Adrenal gland (tissue), 5 donors: Measurements from ENCODE around the gene SSX3.
"Not testable (repeated sequence)": the region's sequence is repeated elsewhere in the genome, so short reads cannot be mapped to it uniquely, and the experiment has no call there.

Source experiments
- POLR2A ChIP-seq, 2 donors: fragments of 450-650 bp; IDR thresholded peaks; one replicate each; pipeline ENCODE4 v1.6.1; 2017; ENCODE audit warnings: antibody characterized with exemption in 2 of 2, mild to moderate bottlenecking in 2 of 2, moderate library complexity in 1 of 2
- TF ChIP-seq, protein P1 (sequence below), 6 experiments: fragments of 450-650 bp in 4 of 6; fragments of 200-600 bp in 2 of 6; sonication (generic) in 1 of 6; IDR thresholded peaks; 1 replicate in 5 of 6; 2 replicates in 1 of 6; pipeline versions ENCODE4 v1.5.1 to v1.8.0; 2016 to 2021; ENCODE audit warnings: antibody characterized with exemption in 6 of 6, mild to moderate bottlenecking in 2 of 6, moderate library complexity in 1 of 6
- donor health status: DM: no; HTN: no; CAD: no.

DNA sequence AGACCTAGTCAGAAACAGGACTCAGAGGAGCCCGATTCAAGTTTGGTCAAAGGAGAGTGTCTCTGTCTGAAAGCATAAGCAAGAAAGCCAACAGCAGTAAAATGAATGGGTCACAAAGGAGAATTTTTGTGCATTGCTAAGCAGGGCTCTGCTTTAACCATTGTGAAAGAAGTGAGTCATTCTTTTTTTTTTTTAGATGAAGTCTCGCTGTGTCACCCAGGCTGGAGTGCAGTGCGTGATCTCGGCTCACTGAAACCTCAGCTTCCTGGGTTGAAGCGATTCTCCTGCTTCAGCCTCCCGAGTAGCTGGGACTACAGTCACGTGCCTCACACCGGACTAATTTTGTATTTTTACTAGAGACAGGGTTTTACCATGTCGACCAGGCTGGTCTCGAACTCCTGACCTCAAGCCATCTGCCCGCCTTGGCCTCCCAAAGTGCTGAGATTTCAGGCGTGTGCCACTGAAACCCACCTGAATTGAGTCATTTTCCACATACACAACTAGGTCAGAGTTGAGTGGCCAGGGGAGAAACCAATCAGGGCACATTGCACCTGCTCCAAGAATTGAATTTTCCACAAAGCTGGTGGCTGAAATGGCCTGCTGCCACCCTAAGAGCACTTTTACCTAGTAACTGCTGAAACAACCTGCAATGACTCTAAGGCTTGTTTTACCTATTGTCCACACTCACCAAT, 11.4 kb upstream of the SSX3 start:
- TF ChIP-seq, protein P1, sequence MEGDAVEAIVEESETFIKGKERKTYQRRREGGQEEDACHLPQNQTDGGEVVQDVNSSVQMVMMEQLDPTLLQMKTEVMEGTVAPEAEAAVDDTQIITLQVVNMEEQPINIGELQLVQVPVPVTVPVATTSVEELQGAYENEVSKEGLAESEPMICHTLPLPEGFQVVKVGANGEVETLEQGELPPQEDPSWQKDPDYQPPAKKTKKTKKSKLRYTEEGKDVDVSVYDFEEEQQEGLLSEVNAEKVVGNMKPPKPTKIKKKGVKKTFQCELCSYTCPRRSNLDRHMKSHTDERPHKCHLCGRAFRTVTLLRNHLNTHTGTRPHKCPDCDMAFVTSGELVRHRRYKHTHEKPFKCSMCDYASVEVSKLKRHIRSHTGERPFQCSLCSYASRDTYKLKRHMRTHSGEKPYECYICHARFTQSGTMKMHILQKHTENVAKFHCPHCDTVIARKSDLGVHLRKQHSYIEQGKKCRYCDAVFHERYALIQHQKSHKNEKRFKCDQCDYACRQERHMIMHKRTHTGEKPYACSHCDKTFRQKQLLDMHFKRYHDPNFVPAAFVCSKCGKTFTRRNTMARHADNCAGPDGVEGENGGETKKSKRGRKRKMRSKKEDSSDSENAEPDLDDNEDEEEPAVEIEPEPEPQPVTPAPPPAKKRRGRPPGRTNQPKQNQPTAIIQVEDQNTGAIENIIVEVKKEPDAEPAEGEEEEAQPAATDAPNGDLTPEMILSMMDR (IDR thresholded peaks at IDR 0.05): not testable (repeated sequence)
- not testable (repeated sequence) for TF ChIP-seq POLR2A (IDR thresholded peaks at IDR 0.05)
